Peyer's patch (tissue), 4 donors: ENCODE data around the gene PIP5K1C. TPM values are rescaled to one million over a fixed set of nuclear protein-coding genes. Genes with fewer than 3 reads are reported as not detected.

Experiments used
- DNase-seq, 3 donors: peaks; one replicate each; pipeline ENCODE4 v3.0.0-alpha.2; 2017 to 2019
- H3K27ac ChIP-seq, 4 donors: fragments of 200-600 bp; sonication (generic); one replicate each; pipeline ENCODE4 v1.5.1; 2016 to 2019
- H3K27me3 ChIP-seq, 2 donors: fragments of 200-600 bp; sonication (generic); one replicate each; pipeline ENCODE4 v1.5.1; 2019
- H3K36me3 ChIP-seq, 3 donors: fragments of 200-600 bp; sonication (generic); one replicate each; pipeline ENCODE4 v1.5.1; 2016 to 2019
- H3K4me1 ChIP-seq, 4 donors: fragments of 200-600 bp; sonication (generic); one replicate each; pipeline ENCODE4 v1.5.1; 2016 to 2019
- H3K4me3 ChIP-seq, 4 donors: fragments of 200-600 bp; sonication (generic); 1 replicate in 3 of 4; 2 replicates in 1 of 4; pipeline ENCODE4 v1.5.1; 2016 to 2019; ENCODE audit warnings: mild to moderate bottlenecking in 1 of 4
- H3K9me3 ChIP-seq, 4 donors: fragments of 200-600 bp; sonication (generic); one replicate each; pipeline ENCODE4 v1.5.1; 2016 to 2019; ENCODE audit warnings: mild to moderate bottlenecking in 1 of 4
- CTCF ChIP-seq, 6 experiments: fragments of 450-650 bp in 4 of 6; fragments of 200-600 bp in 2 of 6; sonication (generic) in 1 of 6; IDR thresholded peaks; one replicate each; pipeline ENCODE4 v1.5.1; 2017 to 2019; ENCODE audit warnings: antibody characterized with exemption in 6 of 6, mild to moderate bottlenecking in 3 of 6, moderate library complexity in 1 of 6
- POLR2A ChIP-seq, 2 donors: fragments of 450-650 bp; IDR thresholded peaks; one replicate each; pipeline ENCODE4 v1.5.1; 2017; ENCODE audit warnings: antibody characterized with exemption in 2 of 2, mild to moderate bottlenecking in 2 of 2, moderate library complexity in 2 of 2
- total RNA-seq, 4 donors: library from RNA; depleted of rRNA; stranded (reverse); fragments of >200 nt; gene quantifications; one replicate each; pipeline ENCODE4 v1.1.0, GENCODE V29; 2016

The PIP5K1C gene
- total RNA-seq, 4 donors from 2014 or later, result 22.6 to 27.2 (median 26.1) TPM

GRCh38 chr19:3639479-3639878, 60.8 kb downstream of the PIP5K1C start:
- Histone ChIP-seq H3K9me3 (no peaks in the 10 kb centered on the region), H3K36me3 (peaks cover 0 to 61% (median 0%) of the 10 kb centered on the region in 3 donors)

GRCh38 chr19:3638208-3639193, 61.8 kb downstream of the PIP5K1C start:
- no peaks in the 10 kb centered on the region for H3K27me3 ChIP-seq
- no peak overlapping the region for H3K27ac ChIP-seq
- no peak overlapping the region for H3K4me3 ChIP-seq
- DNase-seq, result no peak
- H3K36me3 ChIP-seq, result peaks cover 0 to 61% (median 0%) of the 10 kb centered on the region in 3 donors
- TF ChIP-seq CTCF (IDR thresholded peaks at IDR 0.05) (no peak), POLR2A (IDR thresholded peaks at IDR 0.05) (no peak)
- no peaks in the 10 kb centered on the region for H3K4me1 ChIP-seq
- H3K9me3 ChIP-seq, result no peaks in the 10 kb centered on the region

More at GRCh38 chr19:3639479-3639878, 60.8 kb downstream of the PIP5K1C start:
- TF ChIP-seq CTCF (IDR thresholded peaks at IDR 0.05) (no peak), POLR2A (IDR thresholded peaks at IDR 0.05) (no peak)
- DNase-seq, result no peak
- Histone ChIP-seq H3K4me3 (no peak overlapping the region), H3K27me3 (no peaks in the 10 kb centered on the region), H3K27ac (no peak overlapping the region), H3K4me1 (no peaks in the 10 kb centered on the region)

- Histone ChIP-seq H3K27me3 (no peaks in the 10 kb centered on the region), H3K4me3 (no peak overlapping the region), H3K36me3 (peaks cover 0 to 57% (median 0%) of the 10 kb centered on the region in 3 donors), H3K9me3 (no peaks in the 10 kb centered on the region), H3K27ac (no peak overlapping the region), H3K4me1 (no peaks in the 10 kb centered on the region)
- no peak for DNase-seq
- TF ChIP-seq CTCF (IDR thresholded peaks at IDR 0.05) (no peak), POLR2A (IDR thresholded peaks at IDR 0.05) (no peak)
Observed at GRCh38 chr19:3637621-3638020, 62.6 kb downstream of the PIP5K1C start.

DNA sequence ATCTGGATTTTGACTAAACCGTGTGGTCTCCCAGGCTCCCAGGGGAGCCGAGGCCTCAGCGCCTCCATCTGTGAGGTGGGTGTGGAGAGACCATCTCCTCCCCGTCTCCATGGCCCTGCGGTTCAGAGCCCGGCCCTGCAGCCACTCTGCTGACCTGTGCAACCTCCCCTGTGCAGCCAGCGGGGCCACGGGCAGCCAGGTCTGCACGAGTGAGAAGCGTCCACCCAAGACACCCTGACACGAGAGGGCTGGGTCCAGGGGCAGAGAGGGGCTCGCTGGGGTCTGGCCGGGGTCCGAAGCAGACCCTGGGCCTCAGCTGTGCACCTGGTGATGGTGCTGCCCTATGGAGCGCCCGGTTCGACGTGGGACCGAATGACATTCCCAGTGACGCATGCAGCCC, 63.3 kb downstream of the PIP5K1C start:
- peaks cover 0 to 61% (median 0%) of the 10 kb centered on the region in 3 donors for H3K36me3 ChIP-seq

DNA sequence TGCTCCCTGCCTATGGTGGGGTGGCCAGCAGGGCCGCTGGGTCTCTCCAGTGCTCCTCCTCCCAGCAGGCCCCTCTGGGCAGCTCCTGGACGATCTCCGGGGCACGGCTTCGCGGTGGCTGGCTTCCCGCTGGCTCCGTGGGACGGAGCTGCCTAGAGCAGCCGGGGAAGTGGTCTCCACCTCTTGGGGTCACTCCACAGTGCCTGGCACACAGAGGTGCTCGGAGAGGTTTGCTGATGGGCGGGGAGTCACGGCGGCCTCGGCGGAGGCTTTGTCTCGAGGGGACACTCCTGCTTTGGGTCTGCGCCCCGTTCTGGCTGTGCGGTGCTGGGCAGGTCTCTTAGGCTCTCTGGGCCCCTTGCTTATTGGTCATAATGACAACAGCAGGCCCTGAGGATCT, 63.8 kb downstream of the PIP5K1C start:
- no peak overlapping the region for H3K27ac ChIP-seq
- H3K36me3 ChIP-seq, result peaks cover 0 to 61% (median 0%) of the 10 kb centered on the region in 3 donors
- TF ChIP-seq CTCF (IDR thresholded peaks at IDR 0.05) (no peak), POLR2A (IDR thresholded peaks at IDR 0.05) (no peak)
- no peak for DNase-seq
- no peaks in the 10 kb centered on the region for H3K9me3 ChIP-seq
- no peaks in the 10 kb centered on the region for H3K27me3 ChIP-seq
- no peak overlapping the region for H3K4me3 ChIP-seq
- H3K4me1 ChIP-seq, result no peaks in the 10 kb centered on the region

More for the DNA sequence above, 63.3 kb downstream of the PIP5K1C start:
- H3K4me1 ChIP-seq, result no peaks in the 10 kb centered on the region
- no peaks in the 10 kb centered on the region for H3K27me3 ChIP-seq
- DNase-seq, result no peak
- TF ChIP-seq CTCF (IDR thresholded peaks at IDR 0.05) (no peak), POLR2A (IDR thresholded peaks at IDR 0.05) (no peak)
- no peak overlapping the region for H3K4me3 ChIP-seq
- H3K9me3 ChIP-seq, result no peaks in the 10 kb centered on the region
- H3K27ac ChIP-seq, result no peak overlapping the region
